ENCODE data around the gene BLOC1S6. TPM values are rescaled to one million over a fixed set of nuclear protein-coding genes. Genes with fewer than 3 reads are reported as not detected.
"Not testable (repeated sequence)": the region's sequence is repeated elsewhere in the genome, so short reads cannot be mapped to it uniquely, and the experiment has no call there.

The BLOC1S6 gene
- total and polyA plus RNA-seq, 4 experiments from 2014 or later: 38.8 to 43.9 (median 41.8) TPM

DNA sequence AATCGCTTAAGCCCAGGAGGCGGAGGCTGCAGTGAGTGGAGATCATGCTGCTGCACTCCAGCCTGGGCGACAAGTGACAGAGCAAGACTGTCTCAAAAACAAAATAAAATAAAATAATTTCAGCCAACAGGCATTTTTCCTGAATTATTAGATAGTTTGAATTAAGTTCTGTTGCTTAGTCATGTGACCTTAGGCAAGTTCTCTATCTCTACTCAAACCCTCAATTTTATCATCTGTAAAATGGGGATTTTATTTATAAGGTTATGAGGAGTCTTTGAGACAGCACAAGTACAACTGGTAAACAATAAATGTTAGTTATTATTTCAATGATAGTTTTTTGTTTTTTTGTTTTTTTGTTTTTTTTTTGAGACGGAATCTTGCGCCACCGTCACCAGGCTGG, 60.6 kb downstream of the BLOC1S6 start:
- no peaks in the 10 kb centered on the region for H3K27me3 ChIP-seq (ENCODE audit: insufficient read depth, low read length)
- H3K4me1 ChIP-seq (ENCODE audit: insufficient read depth, low read length): peaks cover 63% of the 10 kb centered on the region
- no peak overlapping the region for H3K4me3 ChIP-seq (ENCODE audit: low read length in 2 of 2)
- no peaks in the 10 kb centered on the region for H3K9me3 ChIP-seq (ENCODE audit: control insufficient read depth in 1 of 2, low read length in 2 of 2)
- no peaks in the 10 kb centered on the region for H3K9me3 Mint-ChIP-seq
- peaks cover 18 to 22% of the 10 kb centered on the region in 2 donors for H3K36me3 Mint-ChIP-seq
- intact Hi-C loops (cut with micrococcal nuclease): no loop called here
- no peak overlapping the region for H3K27ac Mint-ChIP-seq
- CTCF ChIA-PET (ENCODE audit: partially characterized antibody): interaction anchor here (0.9 to 1.5 kb wide), 2 partner anchors 10 to 33 kb away, joined by 3 read pairs; no protein-coding TSS in a partner anchor
- no peaks in the 10 kb centered on the region for H3K27me3 Mint-ChIP-seq
- no peak for DNase-seq
- peaks cover 45 to 78% (median 61%) of the 10 kb centered on the region in 4 donors for H3K4me1 Mint-ChIP-seq
- H3K27ac ChIP-seq (ENCODE audit: low read depth, low read length): no peak overlapping the region
- no peaks in the 10 kb centered on the region for H3K36me3 ChIP-seq (ENCODE audit: insufficient read depth, low read length)
- H3K4me3 Mint-ChIP-seq: no peak overlapping the region
- POLR2A ChIA-PET (ENCODE audit: partially characterized antibody): no interaction called here

DNA sequence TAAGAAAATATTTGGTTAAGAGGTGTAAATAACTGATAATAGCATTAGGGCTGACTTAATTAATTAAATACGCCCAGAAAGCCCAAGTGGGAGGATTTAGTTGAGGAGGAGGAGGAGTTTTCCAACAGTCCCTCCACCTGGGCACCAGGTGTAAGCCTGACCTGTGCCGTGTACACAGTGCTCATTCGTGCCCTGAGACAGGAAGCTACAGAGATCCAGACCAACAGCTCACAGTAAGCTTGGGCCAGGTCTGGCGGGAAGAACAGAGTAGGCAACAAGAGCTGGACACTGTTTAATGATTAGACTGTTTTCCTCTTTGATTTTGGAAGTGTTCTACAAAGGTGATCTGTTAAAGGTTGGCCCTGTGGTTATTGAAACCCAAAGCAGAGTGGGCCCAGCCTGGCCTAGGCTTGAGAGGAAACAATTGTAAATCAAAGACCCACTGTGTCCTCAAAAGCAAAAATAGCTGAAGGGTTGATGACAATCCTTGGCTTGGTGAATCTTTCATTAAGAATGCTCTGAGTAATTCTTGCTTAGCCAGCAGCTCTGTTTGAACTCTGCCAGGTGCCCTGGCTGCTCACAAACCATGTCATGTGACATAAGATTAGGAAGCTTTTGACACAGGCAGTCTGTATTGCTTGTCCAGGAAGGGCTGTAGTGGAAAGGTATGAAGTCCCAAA, 61.5 kb downstream of the BLOC1S6 start:
- H3K27ac Mint-ChIP-seq: peak overlapping the region in 5 of 7 donors; percentile 24 to 74 (median 51)
- no peaks in the 10 kb centered on the region for H3K9me3 ChIP-seq (ENCODE audit: control insufficient read depth in 1 of 2, low read length in 2 of 2)
- peaks cover 69% of the 10 kb centered on the region for H3K4me1 ChIP-seq (ENCODE audit: insufficient read depth, low read length)
- CTCF ChIA-PET (ENCODE audit: partially characterized antibody): interaction anchor here (0.6 to 1.0 kb wide), 3 partner anchors 14 to 191 kb away, joined by 3 read pairs; partner anchors contain the start of gene SQOR
- no peaks in the 10 kb centered on the region for H3K36me3 ChIP-seq (ENCODE audit: insufficient read depth, low read length)
- POLR2A ChIA-PET (ENCODE audit: partially characterized antibody): interaction anchor here (1.2 kb wide), 1 partner anchor 11 kb away, joined by 4 read pairs; no protein-coding TSS in a partner anchor
- no peak overlapping the region for H3K27ac ChIP-seq (ENCODE audit: low read depth, low read length)
- H3K4me3 Mint-ChIP-seq: peak overlapping the region in 7 of 8 donors; percentile 4 to 54 (median 23)
- no peak for DNase-seq
- no peaks in the 10 kb centered on the region for H3K27me3 ChIP-seq (ENCODE audit: insufficient read depth, low read length)
- H3K36me3 Mint-ChIP-seq: peaks cover 16 to 20% of the 10 kb centered on the region in 2 donors
- intact Hi-C loops (cut with micrococcal nuclease): no loop called here
- H3K4me3 ChIP-seq (ENCODE audit: low read length in 2 of 2): no peak overlapping the region
- H3K4me1 Mint-ChIP-seq: peaks cover 48 to 78% (median 65%) of the 10 kb centered on the region in 4 donors
- no peaks in the 10 kb centered on the region for H3K27me3 Mint-ChIP-seq
- no peaks in the 10 kb centered on the region for H3K9me3 Mint-ChIP-seq

DNA sequence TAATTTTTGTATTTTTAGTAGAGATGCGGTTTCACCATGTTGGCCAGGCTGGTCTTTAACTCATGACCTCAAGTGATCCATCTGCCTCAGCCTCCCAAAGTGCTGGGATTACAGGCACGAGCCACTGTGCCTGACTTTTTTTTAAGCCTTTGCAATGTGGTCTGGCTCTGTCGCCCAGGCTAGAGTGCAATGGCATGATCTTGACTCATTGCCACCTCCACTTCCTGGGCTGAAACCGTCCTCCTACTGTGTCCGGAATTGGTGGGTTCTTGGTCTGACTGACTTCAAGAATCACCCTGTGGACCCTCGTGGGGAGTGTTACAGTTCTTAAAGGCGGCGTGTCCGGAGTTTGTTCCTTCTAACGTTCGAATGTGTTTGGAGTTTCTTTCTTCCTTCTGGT, 62.8 kb downstream of the BLOC1S6 start:
- H3K9me3 Mint-ChIP-seq; H3K27me3 ChIP-seq (ENCODE audit: insufficient read depth, low read length); intact Hi-C loops (cut with micrococcal nuclease); H3K27ac ChIP-seq (ENCODE audit: low read depth, low read length); H3K27me3 Mint-ChIP-seq; H3K4me3 ChIP-seq (ENCODE audit: low read length in 2 of 2); H3K9me3 ChIP-seq (ENCODE audit: control insufficient read depth in 1 of 2, low read length in 2 of 2); DNase-seq; POLR2A ChIA-PET (ENCODE audit: partially characterized antibody); CTCF ChIA-PET (ENCODE audit: partially characterized antibody); H3K36me3 ChIP-seq (ENCODE audit: insufficient read depth, low read length): not testable (repeated sequence)
- H3K4me1 ChIP-seq (ENCODE audit: insufficient read depth, low read length): peaks cover 63% of the 10 kb centered on the region
- Mint-ChIP-seq H3K4me1 (peaks cover 46 to 78% (median 63%) of the 10 kb centered on the region in 4 donors), H3K36me3 (peaks cover 13 to 18% of the 10 kb centered on the region in 2 donors), H3K4me3 (peak overlapping the region in 3 of 8 donors; percentile 18 to 51 (median 44)), H3K27ac (peak overlapping the region in 2 of 7 donors; percentile 38 to 46)

DNA sequence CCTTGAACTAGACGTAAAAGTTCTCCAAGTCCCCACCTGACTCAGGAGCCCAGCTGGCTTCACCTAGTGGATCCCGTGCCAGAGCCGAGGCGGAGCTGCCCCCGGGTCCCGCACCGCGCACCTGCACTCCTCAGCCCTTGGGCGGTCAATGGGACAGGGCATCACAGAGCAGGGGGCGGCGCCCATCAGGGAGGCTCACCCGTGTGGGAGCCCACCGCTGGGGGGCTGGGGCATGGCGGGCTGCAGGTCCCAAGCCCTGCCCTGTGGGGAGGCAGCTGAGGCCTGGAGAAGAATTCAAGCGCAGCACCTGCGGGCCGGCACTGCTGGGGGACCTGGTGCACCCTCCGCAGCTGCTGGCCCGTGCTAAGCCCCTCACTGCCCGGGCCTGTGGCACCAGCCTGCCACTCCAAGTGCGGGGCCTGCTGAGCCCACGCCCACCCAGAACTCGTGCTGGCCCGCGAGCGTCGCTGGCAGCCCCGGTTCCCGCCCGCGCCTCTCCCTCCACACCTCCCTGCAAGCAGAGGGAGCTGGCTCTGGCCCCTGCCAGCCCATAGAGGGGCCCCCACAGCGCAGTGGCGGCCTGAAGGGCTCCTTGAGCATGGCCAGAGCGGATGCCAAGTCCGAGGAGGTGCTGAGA, 63.8 kb downstream of the BLOC1S6 start:
- Mint-ChIP-seq H3K36me3 (peaks cover 13 to 18% of the 10 kb centered on the region in 2 donors), H3K27ac (no peak overlapping the region), H3K4me3 (no peak overlapping the region), H3K9me3 (no peaks in the 10 kb centered on the region), H3K4me1 (peaks cover 40 to 70% (median 58%) of the 10 kb centered on the region in 4 donors), H3K27me3 (no peaks in the 10 kb centered on the region)
- ChIA-PET POLR2A (ENCODE audit: partially characterized antibody) (no interaction called here), CTCF (ENCODE audit: partially characterized antibody) (no interaction called here)
- Histone ChIP-seq H3K27ac (ENCODE audit: low read depth, low read length) (no peak overlapping the region), H3K9me3 (ENCODE audit: control insufficient read depth in 1 of 2, low read length in 2 of 2) (no peaks in the 10 kb centered on the region), H3K36me3 (ENCODE audit: insufficient read depth, low read length) (no peaks in the 10 kb centered on the region), H3K4me1 (ENCODE audit: insufficient read depth, low read length) (peaks cover 53% of the 10 kb centered on the region), H3K4me3 (ENCODE audit: low read length in 2 of 2) (no peak overlapping the region), H3K27me3 (ENCODE audit: insufficient read depth, low read length) (no peaks in the 10 kb centered on the region)
- no peak for DNase-seq
- intact Hi-C loops (cut with micrococcal nuclease): no loop called here

DNA sequence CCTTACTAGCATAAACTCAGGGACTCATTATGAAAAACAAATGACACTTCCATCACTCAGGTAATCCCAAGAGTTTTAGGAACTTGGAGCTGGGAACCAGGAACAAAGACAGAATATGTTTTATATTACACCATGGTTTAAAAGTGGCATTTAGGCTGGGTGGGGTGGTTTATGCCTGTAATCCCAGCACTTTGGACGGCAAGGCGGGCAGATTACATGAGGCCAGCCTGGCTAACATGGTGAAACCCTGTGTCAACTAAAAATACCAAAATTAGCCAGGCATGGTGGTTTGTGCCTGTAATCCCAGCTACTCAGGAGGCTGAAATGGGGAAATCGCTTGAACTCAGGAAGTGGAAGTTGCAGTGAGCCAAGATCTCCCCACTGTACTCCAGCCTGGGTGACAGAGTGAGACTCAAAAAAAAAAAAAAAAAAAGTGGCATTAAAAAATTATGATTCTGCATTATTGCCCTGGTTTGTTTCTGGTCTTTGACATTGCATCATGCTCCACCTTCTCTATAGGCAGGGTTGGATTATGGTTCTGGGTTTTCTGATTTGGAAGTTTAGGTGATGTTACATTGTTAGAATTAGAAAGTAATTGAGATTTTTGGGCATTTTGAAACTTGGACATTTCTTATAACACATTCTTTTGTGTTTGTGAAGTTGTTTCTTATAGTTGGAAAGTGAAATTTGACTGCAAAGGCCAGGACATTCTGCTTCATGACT, 66.7 kb downstream of the BLOC1S6 start:
- intact Hi-C loops (cut with micrococcal nuclease): no loop called here
- Mint-ChIP-seq H3K36me3 (peaks cover 17 to 20% of the 10 kb centered on the region in 2 donors), H3K27ac (peak overlapping the region in 2 of 7 donors; percentile 33 to 77), H3K27me3 (no peaks in the 10 kb centered on the region), H3K9me3 (peaks cover 0 to 1% (median 0%) of the 10 kb centered on the region in 8 donors), H3K4me3 (no peak overlapping the region), H3K4me1 (peaks cover 37 to 76% (median 59%) of the 10 kb centered on the region in 4 donors)
- H3K4me1 ChIP-seq (ENCODE audit: insufficient read depth, low read length): peaks cover 27% of the 10 kb centered on the region
- CTCF ChIA-PET (ENCODE audit: partially characterized antibody): no interaction called here
- no peak overlapping the region for H3K4me3 ChIP-seq (ENCODE audit: low read length in 2 of 2)
- H3K27me3 ChIP-seq (ENCODE audit: insufficient read depth, low read length): no peaks in the 10 kb centered on the region
- H3K27ac ChIP-seq (ENCODE audit: low read depth, low read length): no peak overlapping the region
- no peaks in the 10 kb centered on the region for H3K9me3 ChIP-seq (ENCODE audit: control insufficient read depth in 1 of 2, low read length in 2 of 2)
- DNase-seq: no peak
- POLR2A ChIA-PET (ENCODE audit: partially characterized antibody): interaction anchor here (1.4 kb wide), 1 partner anchor 16 kb away, joined by 5 read pairs; no protein-coding TSS in a partner anchor
- no peaks in the 10 kb centered on the region for H3K36me3 ChIP-seq (ENCODE audit: insufficient read depth, low read length)

DNA sequence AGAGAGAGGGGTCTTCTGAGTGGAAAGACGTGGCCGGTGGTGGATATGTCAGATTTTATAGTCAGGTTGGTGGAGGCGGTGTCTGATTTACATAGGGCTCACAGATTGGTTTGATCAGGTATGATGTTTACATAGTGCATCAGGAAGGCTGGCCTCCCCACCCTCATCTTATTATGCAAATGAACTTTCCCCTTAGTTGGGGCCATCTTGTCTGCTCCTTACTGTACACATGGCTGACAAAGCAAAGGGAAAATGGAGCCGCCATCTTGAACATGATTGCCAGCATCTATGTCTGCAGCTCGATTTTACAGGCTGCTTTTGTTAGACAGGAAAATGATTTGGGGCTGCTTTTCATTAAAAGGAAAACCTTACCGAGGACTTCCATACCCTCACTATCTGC, 67.6 kb downstream of the BLOC1S6 start:
- Mint-ChIP-seq H3K27me3 (no peaks in the 10 kb centered on the region), H3K27ac (peak overlapping the region in 1 of 7 donors; percentile 65), H3K9me3 (peaks cover 0 to 1% (median 0%) of the 10 kb centered on the region in 8 donors), H3K4me3 (no peak overlapping the region), H3K36me3 (peaks cover 23 to 26% of the 10 kb centered on the region in 2 donors), H3K4me1 (peaks cover 38 to 76% (median 58%) of the 10 kb centered on the region in 4 donors)
- intact Hi-C loops (cut with micrococcal nuclease): no loop called here
- H3K4me3 ChIP-seq (ENCODE audit: low read length in 2 of 2): no peak overlapping the region
- CTCF ChIA-PET (ENCODE audit: partially characterized antibody): no interaction called here
- no peak for DNase-seq
- POLR2A ChIA-PET (ENCODE audit: partially characterized antibody): no interaction called here
- peaks cover 6% of the 10 kb centered on the region for H3K36me3 ChIP-seq (ENCODE audit: insufficient read depth, low read length)
- no peaks in the 10 kb centered on the region for H3K27me3 ChIP-seq (ENCODE audit: insufficient read depth, low read length)
- H3K4me1 ChIP-seq (ENCODE audit: insufficient read depth, low read length): peaks cover 23% of the 10 kb centered on the region
- no peak overlapping the region for H3K27ac ChIP-seq (ENCODE audit: low read depth, low read length)
- no peaks in the 10 kb centered on the region for H3K9me3 ChIP-seq (ENCODE audit: control insufficient read depth in 1 of 2, low read length in 2 of 2)

DNA sequence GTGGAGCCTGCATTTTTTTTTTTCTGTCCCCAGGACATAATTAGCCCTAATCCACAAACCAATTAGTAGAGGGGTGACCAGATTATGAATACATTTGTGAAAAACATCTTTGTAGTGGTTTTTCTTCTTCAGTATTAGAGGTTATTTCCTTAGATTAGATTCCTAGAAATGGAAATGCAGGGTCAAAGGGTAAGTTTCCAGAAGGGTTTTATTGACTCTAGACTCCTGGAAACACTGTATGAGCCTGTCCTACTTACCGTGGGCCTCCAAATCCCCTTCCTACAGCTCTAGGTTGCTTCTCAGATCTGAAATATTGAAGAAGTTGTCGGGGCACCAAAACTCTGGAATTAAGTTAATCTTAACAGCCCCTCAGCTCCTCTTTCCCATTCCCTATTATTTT, 70.1 kb downstream of the BLOC1S6 start:
- Mint-ChIP-seq H3K27me3 (no peaks in the 10 kb centered on the region), H3K4me1 (peaks cover 32 to 67% (median 48%) of the 10 kb centered on the region in 4 donors), H3K27ac (peak overlapping the region in 4 of 7 donors; percentile 22 to 64 (median 38)), H3K4me3 (peak overlapping the region in 1 of 8 donors; percentile 33), H3K9me3 (peaks cover 0 to 1% (median 0%) of the 10 kb centered on the region in 8 donors), H3K36me3 (peaks cover 34 to 37% of the 10 kb centered on the region in 2 donors)
- ChIA-PET POLR2A (ENCODE audit: partially characterized antibody) (no interaction called here), CTCF (ENCODE audit: partially characterized antibody) (no interaction called here)
- no peak for DNase-seq
- Histone ChIP-seq H3K9me3 (ENCODE audit: control insufficient read depth in 1 of 2, low read length in 2 of 2) (no peaks in the 10 kb centered on the region), H3K27ac (ENCODE audit: low read depth, low read length) (no peak overlapping the region), H3K4me3 (ENCODE audit: low read length in 2 of 2) (no peak overlapping the region), H3K36me3 (ENCODE audit: insufficient read depth, low read length) (peaks cover 20% of the 10 kb centered on the region), H3K4me1 (ENCODE audit: insufficient read depth, low read length) (peaks cover 17% of the 10 kb centered on the region), H3K27me3 (ENCODE audit: insufficient read depth, low read length) (no peaks in the 10 kb centered on the region)
- intact Hi-C loops (cut with micrococcal nuclease): no loop called here

All from CD4-positive, alpha-beta memory T cell (primary cell).